ENCODE measurements around the gene GZMM. TPM values are rescaled to one million over a fixed set of nuclear protein-coding genes. Genes with fewer than 3 reads are reported as not detected.

GZMM gene
- polyA plus RNA-seq, 3 donors, result 0.12 TPM; not detected in 2

- DNase-seq (ENCODE audit: low read depth in 3 of 3, low spot score in 2 of 3), result no peak
Observed at GRCh38 chr19:594265-594870, 50.5 kb downstream of the GZMM start.

DNA sequence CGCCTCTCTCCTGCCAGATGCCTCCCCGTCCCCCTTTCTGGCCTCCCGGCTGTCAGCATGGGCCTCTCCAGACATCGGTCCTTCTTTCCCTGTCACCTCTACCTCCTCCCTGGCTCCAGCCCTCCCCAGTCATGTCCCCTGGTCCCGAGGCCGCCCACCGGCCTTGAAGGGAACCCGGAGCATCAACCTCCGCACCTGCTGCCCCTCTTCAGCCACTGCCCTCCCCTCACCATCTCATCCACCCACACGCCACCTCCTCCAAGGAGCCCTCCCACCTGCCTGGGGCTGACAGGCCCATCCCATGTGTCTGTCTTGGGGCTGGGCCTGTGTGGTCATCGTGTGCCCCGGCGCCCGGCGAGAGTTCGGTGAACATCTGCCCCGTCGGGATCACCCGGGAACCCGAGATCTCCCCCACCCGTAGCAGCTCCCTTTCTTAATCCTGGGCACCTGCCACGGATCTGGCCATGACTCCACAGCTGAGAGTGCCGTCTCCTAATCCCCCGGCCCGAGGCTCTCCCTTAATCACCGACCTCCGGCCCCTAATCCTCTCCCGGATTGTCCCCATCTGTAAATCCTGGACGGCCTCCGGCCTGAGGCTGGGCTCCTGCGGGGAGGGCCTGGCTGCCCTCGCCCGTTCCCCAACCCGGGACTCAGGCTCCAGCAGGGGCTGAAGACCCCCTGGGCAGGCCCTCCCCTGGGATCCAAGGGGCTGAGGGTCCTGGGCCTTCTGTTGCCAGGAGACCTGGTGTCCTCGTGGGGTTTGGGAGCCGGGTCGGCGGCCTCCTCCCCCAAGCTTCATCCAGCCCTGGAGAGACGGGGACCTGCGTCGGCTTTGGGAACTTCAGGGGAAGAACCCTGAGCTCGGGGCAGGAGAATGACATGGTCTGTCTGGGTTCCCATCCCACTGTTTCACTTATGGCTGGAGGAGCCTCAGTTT, 51.7 kb downstream of the GZMM start:
- no peak for DNase-seq (ENCODE audit: low read depth in 3 of 3, low spot score in 2 of 3)

DNA sequence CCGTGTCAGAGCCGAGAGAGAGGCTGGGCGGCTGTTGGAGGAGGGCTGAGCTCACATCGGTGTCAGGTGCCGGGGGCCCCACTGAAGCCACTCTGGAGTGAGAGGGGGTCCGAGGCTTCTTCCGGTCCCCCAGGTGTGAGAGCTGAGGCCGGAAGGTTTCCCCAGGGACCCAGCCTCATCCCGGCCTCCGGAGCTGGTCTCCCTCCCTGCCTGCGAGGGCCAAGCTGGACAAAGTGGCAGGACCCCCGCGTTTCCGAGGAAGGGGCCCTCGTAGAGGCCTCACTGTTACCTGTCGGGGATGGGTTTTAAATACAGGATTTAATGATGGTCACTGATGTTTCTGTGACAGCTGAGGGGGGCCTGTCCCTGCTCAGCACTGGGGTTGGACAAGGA, 52.4 kb downstream of the GZMM start:
- DNase-seq (ENCODE audit: low read depth in 3 of 3, low spot score in 2 of 3), result no peak

- DNase-seq (ENCODE audit: low read depth in 3 of 3, low spot score in 2 of 3), result no peak
Observed at GRCh38 chr19:597406-598315, 53.8 kb downstream of the GZMM start.

Other genes with a start within 250 kb of the GZMM start
- 10 to 100 TPM; 19.5 to 24.0 (median 22.0) TPM for gene MIER2, start 199.3 kb upstream of the GZMM start, polyA plus RNA-seq (ENCODE audit: insufficient read length in 3 of 3)
- gene C2CD4C, start 134.9 kb upstream of the GZMM start, polyA plus RNA-seq (ENCODE audit: insufficient read length in 3 of 3), result 1 to 10 TPM; 1.1 to 1.4 (median 1.2) TPM
- gene SHC2, start 83.0 kb upstream of the GZMM start, polyA plus RNA-seq (ENCODE audit: insufficient read length in 3 of 3), result 10 to 100 TPM; 21.5 to 25.9 (median 21.5) TPM
- 1 to 10 TPM; 2.3 to 3.9 (median 2.3) TPM for gene MADCAM1, start 47.6 kb upstream of the GZMM start, polyA plus RNA-seq (ENCODE audit: insufficient read length in 3 of 3)
- gene TPGS1, start 36.6 kb upstream of the GZMM start, polyA plus RNA-seq (ENCODE audit: insufficient read length in 3 of 3), result 1 to 10 TPM; 4.3 to 6.7 (median 5.8) TPM
- gene CDC34, start 12.3 kb upstream of the GZMM start, polyA plus RNA-seq (ENCODE audit: insufficient read length in 3 of 3), result 10 to 100 TPM; 53.8 to 68.8 (median 55.4) TPM
- 100 to 1,000 TPM; 377 to 439 (median 378) TPM for gene BSG, start 28.5 kb downstream of the GZMM start, polyA plus RNA-seq (ENCODE audit: insufficient read length in 3 of 3)
- under 1 TPM; 0.17 to 0.25 (median 0.24) TPM for gene HCN2, start 45.8 kb downstream of the GZMM start, polyA plus RNA-seq (ENCODE audit: insufficient read length in 3 of 3)
- gene POLRMT, start 89.5 kb downstream of the GZMM start, polyA plus RNA-seq (ENCODE audit: insufficient read length in 3 of 3), result 10 to 100 TPM; 55.5 to 58.1 (median 56.1) TPM
- under 1 TPM; 0.32 to 0.42 (median 0.35) TPM for gene FGF22, start 95.8 kb downstream of the GZMM start, polyA plus RNA-seq (ENCODE audit: insufficient read length in 3 of 3)
- 10 to 100 TPM; 18.8 to 22.9 (median 21.4) TPM for gene RNF126, start 119.2 kb downstream of the GZMM start, polyA plus RNA-seq (ENCODE audit: insufficient read length in 3 of 3)
- gene FSTL3, start 132.3 kb downstream of the GZMM start, polyA plus RNA-seq (ENCODE audit: insufficient read length in 3 of 3), result 10 to 100 TPM; 15.1 to 16.2 (median 16.2) TPM
- gene PRSS57, start 151.4 kb downstream of the GZMM start, polyA plus RNA-seq (ENCODE audit: insufficient read length in 3 of 3), result under 1 TPM; 0.13 to 0.19 (median 0.15) TPM
- gene PALM, start 164.9 kb downstream of the GZMM start, polyA plus RNA-seq (ENCODE audit: insufficient read length in 3 of 3), result 10 to 100 TPM; 62.7 to 78.6 (median 77.9) TPM
- gene MISP, start 207.1 kb downstream of the GZMM start, polyA plus RNA-seq (ENCODE audit: insufficient read length in 3 of 3), result 1 to 10 TPM; 6.4 to 7.6 (median 6.5) TPM

All from right renal cortex interstitium (tissue), 3 donors.